GM21786 (cell line): Measurements from ENCODE around the gene FNDC11.

Experiments
- ATAC-seq: cut with Tn5 transposase; IDR thresholded peaks from one replicate; pipeline ENCODE4 v1.9.1; 2021; ENCODE audit not compliant: unreplicated experiment

FNDC11 gene

DNA sequence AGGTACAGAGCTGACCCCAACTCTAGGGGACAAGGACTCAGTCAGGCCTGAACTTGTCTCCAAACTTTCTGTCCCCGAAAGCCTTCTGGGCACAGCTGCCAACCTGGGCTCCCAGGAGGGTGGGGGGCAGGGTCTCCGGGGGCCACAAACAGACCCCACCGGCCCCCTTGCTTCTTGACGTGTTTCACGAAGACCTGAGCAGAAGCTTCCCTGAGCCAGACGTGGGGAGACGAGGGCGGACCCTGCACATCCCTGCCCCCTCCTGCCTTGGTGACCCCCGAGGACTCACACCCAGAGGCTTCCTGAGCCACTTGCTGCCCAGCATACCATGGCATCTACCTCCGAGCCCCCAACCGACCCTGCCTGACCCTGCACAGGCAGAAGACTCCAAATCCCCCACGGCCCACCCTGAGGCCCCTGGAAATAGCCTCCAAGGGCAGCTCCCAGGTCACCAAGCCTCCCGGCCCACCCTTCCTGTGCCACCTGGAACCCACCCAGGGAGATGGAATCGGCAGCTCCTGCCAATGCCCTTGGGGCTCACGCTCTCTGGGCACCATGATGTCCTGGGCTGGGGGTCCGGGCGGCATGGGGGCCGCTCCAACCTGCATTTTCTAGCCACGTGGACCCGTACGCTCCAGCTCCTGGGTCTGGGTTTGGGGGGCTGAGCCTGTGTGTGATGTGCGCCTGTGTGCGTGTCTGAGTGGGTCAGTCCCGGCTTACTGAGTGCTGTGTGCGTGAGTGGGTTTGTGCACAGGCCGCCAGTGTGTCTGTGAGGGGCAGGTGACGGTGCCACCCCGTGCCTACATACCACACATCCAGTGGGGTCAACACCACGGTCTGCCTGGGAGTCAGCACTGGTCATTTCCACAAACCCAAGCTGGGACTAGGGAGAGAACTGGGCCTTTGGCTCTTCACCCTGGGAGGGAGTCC is 14.3 kb upstream of the FNDC11 start:
- ATAC-seq: no peak

DNA sequence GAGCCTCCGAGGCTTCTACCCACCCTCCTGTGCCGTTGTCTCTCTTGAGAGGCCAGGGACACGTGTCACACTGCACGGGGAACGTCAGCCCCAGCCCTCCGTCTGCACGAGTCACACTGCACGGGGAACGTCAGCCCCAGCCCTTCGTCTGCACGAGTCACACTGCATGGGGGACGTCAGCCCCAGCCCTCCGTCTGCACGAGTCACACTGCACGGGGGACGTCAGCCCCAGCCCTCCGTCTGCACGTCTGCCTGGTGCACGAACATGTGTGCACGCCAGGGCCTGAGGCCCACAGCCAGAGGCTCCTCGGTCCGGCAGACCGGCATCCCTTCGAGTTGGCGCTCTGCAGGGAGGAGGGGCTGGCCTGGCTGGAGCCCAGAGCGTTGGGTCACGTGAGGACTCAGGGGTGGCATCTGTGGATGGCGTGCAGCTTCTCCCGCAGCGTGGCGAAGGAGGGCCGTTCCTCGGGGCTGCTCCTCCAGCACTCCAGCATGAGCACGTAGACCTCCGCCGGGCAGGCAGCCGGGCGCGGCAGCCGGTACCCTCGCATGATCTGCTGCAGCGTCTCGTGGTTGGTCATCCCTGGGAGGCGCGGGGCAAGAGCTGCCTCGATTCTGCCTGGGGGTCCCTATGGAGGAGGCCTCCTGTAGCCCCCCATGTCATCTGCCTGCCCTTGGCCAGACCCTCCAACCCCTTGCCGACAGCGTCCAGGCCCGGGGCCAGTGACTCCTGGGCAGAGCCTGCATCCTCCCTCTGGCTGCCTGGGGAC is 13.4 kb upstream of the FNDC11 start:
- no peak for ATAC-seq

DNA sequence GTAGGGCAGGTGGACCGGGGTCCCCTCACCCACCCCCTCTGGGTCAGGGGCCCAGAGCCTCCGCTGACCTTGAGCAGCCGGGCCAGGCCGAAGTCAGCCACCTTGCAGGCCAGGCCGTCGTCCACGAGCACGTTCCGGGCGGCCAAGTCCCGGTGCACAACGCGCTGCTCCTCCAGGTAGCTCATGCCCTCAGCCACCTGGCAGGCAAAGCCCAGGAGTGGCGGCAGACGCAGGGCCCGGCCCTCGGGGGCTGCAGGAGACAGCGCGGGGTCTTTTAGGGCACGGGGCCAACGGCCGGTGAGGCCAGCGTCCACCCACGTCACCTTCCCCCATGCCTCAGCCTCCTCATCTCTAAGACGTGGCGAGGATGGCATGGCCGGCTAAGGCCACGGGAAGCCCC is 12.6 kb upstream of the FNDC11 start:
- no peak for ATAC-seq

DNA sequence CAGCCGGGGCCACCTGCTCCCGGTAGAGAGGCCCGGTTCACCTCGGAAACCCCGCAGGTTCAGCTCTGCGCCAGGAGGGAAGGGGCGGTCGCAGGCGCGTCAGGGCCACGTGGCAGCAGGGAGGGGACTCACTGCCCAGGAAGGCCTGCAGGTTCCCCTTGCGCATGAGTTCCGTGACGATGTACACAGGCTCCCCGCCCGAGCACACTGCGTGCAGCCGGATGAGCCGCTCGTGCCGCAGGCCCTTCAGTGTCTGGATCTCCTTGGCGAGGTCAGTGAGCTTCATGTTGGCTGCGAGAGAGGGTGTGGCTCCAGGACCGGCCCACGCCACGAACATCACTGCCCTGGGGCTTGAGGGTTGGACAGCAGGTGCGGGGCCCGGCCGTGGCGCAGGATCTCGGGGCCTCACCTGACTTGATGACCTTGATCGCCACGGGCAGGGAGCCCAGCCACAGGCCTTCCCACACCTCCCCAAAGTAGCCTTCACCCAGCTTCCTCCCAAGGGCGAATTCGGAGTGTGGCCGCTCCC is 11.9 kb upstream of the FNDC11 start:
- ATAC-seq: no peak

DNA sequence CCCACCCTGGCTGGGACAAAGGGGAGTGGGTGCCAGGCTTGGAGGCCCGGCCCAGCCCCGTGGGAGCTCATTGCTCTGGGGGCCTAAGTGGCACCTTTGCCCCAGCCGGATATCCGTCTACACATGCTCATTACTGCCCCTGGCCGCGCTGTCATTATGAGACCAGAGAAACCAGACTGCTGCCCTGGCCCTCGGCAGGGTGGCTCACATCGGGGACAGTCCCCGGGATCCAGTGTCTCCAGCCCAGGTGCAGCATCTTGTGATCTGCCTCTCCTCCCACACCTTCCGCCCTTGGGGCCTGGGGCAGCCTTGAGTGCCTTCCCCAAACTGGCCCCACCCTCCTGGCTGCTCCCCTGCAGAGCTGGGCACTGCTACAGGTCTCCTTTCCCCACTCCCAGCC is 11.3 kb upstream of the FNDC11 start:
- ATAC-seq: no peak

DNA sequence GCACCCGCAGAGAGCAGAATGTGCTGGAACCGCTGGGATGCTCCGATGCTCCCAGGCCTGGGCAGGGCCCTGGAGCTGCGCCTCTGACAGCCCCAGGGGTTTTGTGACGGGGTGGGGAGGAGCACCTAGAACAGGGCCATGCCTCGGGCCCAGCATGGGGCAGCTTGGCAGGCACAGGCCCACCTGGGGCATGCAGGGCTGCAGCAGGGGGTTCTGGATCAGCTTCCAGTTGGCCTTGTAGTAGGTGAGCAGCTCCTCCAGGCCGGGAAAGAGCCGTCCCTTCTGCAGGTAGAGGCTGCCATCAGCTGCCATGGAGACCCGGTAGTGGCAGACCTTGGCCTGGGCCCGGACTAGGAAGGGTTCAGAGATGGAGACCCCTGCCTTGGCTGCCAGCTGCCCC is 10.8 kb upstream of the FNDC11 start:
- no peak for ATAC-seq

DNA sequence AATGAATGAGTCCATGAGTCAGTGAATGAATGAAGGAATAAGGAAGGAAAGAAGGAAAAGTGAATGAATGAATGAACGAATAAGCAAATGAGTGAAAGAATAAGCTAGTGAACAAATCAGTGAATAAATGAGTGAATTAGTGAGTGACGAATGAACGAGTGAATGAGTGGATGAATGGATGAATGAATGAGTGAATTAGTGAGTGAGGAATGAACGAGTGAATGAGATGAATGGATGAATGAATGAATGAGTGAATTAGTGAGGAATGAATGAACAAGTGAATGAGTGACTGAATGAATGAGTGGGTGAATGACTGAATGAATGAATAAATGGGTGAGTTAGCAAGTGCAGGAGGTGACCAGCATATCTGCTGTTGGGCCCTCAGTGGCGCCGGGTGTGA is 10.2 kb upstream of the FNDC11 start:
- ATAC-seq: no peak

DNA sequence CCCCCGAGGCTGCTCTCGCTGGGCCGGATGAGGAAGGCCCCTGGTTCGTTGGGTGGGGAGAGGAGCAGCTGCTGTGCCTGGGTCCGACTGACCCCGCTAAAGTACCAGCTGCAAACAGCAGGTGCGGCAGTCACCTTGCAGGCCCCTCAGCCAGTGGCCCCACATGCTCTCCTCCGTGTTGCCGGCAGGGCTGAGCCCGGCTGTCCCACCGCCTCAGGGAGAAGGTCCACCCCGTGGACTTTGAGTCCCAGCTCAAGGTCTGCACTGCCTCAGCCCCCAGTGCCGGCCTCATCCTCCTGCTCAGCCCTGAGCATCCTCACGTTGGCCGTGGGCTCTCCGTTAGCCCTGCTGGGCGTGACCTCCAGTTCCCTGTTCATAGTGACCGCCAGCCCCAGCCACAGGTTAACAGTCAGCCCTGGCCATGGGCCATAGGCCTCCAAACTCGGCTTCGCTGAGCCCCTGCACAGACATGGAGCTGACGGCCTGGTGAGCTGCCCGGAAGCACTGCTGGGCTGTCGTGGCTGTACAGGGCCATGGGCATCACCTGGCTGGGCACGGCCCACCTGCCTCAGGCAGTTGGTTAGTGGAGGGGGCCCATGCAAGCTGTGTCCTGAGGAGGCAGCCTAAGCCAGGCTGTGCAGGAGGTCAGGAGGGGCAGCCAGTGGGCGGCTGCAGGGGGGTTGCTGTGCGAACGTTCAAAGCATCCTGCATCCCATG is 9.6 kb upstream of the FNDC11 start:
- ATAC-seq: no peak

DNA sequence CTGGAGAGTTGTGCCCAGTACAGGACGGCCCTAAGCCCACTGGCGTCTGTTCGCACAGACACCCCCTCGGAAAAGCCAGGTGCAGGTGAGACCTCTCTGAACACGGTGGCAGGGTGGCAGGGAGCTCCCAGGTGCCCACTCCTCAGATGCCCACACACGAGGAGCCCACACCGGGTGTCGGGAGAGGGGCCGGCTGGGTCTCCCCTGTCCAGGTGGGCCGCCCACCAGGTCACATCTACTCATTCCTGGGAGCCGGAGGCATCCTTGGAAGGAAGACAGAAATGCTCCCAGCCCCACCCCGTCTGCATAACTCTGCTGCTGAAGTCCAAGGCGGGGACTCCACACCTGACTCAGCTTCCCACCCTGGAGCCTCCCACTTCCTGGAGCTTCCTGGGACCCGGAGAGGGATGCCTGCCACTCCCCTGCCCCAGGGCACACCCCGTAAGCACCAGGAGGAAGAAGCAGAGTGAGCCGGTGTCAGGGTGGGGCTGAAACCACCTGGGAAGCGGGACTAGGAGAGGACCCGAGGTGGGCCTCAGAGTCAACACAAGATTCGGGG is 8.9 kb upstream of the FNDC11 start:
- no peak for ATAC-seq

DNA sequence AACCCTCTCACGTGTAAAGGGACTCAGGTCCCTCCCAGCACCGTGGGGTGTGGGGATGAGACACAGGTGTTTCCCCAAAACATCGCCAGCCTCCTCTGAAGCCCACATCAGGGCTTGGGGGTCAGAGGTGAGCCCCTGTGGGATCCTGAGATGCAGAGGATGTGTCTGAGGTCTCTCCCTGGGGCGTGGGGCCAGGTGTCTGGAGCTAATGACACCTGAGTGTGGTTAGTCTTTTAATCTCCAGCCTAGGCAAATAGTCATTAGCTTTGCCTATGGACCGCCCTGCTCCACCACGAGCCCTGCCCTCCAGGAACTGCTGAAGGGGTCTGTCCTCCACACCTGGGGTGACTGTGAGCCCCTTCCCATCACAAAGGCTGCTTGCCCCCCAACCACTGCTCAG is 8.1 kb upstream of the FNDC11 start:
- ATAC-seq: no peak

DNA sequence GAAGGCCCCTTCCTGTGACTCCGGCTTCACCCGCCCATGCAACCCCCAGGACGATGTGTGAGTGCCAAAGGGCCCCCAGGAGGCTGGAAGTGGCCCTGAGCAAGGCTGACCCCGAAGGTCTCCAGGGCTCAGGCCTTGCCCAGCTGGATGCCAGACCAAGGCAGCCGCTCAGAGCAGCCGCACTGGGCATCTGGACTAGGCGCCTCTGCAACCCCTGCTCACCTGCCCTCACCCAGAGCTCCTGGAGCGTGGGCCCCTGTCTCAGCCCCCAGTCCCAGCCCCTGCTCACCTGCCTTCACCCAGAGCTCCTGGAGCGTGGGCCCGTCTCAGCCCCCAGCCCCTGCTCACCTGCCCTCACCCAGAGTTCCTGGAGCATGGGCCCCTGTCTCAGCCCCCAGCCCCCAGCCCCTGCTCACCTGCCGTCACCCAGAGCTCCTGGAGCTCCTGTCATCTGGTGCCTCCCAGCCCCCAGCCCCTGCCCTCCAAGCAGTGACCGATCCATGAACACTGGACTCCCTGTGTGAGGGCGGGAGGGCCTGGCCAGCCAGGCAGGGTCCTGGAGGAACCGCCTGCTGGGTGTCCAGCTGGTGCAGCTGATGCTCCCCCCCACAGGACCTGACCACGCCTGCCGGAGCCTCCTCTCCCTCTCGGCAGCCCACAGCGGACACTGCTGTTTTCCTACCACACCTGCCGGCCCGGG is 7.6 kb upstream of the FNDC11 start:
- ATAC-seq: no peak

DNA sequence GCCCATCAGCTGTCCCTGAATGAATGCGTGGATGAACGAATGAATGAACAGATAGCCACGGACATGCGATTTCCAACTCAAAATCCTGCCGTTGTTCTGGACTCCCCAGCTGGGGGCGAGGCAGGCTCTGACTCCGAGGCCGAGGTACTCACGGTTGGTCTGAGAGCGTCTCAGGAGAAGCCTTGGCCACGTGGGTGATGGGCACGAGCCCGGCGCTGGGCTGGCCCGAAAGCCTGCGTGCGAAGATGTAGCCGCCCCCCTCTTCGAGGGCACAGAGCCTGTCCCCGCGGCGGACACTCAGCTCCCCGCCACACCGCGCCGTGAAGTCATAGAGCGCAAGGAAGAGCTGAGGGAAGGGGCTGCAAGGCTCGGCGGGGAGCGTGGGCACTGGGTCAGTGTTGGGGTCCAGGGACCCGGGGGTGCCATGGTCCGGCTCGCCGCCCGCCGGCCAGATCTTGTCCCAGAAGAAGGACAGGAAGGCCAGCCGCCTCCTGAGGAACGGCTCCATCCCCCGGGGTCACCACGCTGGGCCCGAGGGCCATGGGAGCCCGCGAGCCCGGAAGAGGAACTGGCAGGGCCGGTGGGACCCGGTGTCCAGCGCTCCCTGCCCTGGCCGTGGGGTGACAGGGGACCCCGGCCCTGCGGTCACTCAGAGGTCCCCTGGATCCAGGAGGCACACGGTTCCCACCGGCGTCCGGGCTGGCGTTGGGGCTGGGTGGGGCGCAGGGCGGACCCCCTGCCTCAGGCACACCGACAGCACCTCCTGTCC is 6.8 kb upstream of the FNDC11 start:
- ATAC-seq: no peak

DNA sequence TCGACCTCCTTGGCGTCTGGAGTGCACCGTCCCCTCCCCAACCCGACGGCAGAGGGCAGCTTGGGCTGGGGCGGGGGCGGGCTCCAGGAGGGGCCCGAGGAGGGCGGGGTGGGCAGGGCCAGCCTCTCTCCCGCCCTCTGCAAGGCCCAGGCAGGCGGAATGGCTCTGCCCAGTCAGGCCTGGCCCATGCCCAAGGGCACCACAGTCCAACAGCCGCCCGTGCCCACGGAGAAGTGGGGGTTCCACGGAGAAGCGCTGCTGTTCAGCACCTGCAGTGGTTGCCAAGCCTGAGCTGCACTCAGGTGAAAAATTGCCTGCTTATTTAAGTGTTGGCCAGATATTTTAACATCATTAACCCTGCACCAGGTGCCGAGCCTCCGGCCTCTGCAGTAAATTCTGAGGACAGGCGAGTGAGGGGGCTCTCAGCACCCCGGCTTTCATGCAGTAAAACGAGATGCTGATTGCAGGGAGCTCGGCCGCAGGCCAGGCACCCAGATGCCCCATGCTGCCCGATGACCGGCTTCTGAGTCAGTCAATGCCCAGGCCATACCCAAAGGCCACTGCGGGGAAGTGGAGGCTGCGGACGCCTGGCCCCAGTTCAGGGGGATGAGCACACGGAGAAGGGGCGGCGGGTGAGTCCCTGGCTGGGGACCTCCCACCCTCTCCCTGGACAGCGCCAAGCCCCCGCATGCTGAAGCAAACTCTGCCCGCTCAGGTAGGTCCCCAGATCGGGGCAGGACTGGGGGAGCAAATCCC is 6.1 kb upstream of the FNDC11 start, which contains the start of gene SRMS:
TSS of gene SRMS (minus strand) at position 25 of the 756 bp plus-strand sequence. CDS start 286 bp downstream, outside the sequence.
- ATAC-seq: no peak

DNA sequence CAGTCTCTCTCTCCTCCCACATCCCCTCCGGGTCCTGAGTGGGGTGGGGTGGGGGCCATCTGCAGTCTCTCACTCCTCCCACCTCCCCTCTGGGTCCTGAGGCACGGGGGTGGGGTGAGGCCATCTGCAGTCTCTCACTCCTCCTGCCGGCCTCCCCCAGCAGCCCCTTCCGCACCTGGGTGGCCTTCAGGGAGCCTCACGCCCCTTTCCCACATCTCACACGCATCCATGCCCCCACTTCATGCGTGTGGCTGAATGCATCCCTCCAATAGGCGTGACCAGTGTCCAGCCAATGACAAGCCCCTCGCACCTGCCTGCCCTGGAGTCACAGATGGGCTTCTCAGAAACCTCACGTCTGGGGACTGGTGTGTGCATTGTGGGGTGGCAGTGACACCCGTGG is 5.4 kb upstream of the FNDC11 start:
- no peak for ATAC-seq

DNA sequence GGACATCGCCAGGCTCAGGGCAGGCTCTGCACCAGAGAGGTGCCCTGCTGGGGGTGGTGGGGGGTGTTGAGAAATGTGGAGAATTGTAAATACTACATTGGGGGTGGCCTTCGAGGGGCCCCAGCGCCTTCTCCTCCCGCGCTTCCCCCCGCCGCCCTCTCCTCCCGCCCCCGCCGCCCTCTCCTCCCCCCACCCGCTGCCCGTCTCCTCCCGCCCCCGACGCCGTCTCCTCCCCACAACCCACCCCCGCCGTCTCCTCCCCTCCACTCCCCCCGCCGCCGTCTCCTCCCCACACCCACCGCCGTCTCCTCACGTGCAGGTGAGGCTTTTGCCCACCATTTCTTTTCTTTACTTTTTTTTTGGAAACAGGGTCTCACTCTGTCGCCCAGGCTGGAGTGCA is 4.9 kb upstream of the FNDC11 start:
- ATAC-seq: no peak

DNA sequence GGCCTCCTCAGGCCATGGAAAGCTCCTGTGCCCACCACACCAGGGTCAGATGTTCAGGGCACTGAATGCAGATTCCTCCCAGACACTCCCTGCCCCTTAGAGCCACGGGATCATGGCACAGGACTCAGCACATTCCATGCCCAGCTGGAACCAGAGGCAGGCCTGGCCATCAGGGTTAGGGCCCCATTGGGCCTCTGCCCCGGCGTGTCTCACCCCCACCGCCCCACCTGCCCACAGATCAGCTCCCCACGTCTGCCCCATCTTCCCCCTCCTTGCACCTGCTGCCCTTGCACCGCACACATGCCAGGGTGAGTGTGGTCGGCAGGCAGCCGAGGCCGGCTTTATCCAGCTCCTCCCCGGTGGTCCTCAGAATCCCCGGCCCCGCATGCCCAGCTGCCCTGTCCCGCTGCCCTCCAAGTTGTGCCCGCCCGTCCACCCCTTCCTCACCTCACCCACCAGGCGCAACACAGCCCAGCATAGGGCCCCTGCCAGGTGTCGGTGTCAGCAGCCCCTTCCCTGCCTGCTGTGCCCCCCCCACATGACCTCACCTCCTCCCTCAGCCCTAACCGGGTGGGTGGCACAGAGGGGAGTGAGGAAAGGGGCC is 4.2 kb upstream of the FNDC11 start:
- ATAC-seq: no peak

DNA sequence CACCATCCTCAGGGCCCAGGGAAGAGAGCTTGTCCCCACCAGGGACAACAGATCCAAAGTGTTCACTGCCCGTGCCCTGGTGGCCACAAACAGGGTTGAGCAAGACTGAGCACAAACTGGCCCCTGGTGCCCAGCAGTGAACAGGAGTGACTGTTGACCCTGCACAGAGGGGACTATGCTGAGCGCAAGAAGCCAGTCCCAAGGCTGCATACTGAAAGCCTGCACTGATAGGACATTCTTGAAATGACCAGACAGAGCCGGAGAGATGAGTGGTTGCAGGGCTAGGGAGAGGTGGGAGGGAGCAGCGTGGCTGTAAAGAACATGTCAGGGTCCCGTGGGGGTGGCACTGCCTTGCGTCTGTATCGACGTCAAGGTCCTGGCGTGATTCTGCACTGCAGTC is 2.9 kb upstream of the FNDC11 start:
- ATAC-seq: no peak

DNA sequence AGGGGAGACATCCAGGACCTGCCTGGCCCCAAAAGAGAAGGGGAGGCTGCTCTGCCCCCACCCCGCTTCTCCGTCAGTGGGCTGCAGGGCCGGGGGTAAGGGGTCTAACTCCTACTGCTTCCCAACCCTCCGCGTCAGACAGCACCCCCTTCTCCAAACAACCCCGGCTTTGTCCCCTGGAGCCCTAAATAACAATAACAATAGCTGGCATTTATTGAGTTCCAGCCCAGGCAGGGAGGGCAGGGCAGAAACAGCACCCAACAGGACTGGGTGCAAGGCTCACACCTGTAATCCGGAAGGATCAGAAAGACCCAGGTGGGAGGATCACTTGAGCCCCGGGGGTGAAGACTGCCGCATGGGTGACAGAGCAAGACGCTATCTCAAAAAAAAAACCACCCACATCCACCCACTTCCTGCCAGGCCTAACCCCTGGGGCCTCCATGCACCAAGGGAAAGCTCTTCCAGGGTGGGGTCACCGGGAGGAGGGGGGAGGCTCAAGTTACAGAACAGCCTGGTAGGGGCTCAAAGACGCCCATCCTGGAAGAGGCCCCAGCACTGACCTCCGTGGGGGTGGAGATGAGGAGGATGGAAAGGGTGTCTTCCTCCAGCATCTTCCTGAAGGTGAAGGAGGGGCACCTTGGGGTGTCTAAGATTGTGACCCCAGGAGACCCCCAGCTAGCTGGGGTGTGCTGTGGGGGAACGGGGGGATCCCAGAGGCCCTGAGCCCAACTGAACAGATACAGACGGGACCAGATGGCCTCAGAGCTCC is 1.3 kb upstream of the FNDC11 start:
- ATAC-seq: no peak
